ENCODE measurements around the gene BCL2L12. TPM values are rescaled to one million over a fixed set of nuclear protein-coding genes. Genes with fewer than 3 reads are reported as not detected.

Gene BCL2L12
- total RNA-seq, 6 donors from 2014 or later, result 4.2 to 21.3 (median 14.1) TPM

- peak overlapping the region; percentile 95 to 100 (median 100) for H3K27ac ChIP-seq
- peak overlapping the region; percentile 60 to 98 (median 82) for H3K4me3 ChIP-seq
- H3K27me3 ChIP-seq, result no peaks in the 10 kb centered on the region
- WGBS, 2 donors, result 3 to 7% methylated on average over 17 to 19 of the region's 19 CpGs
- H3K4me1 ChIP-seq, result peaks cover 49 to 83% (median 58%) of the 10 kb centered on the region in 4 donors
- H3K36me3 ChIP-seq, result peaks cover 0 to 21% (median 5%) of the 10 kb centered on the region in 4 donors
- ATAC-seq (ENCODE audit: low FRiP score in 2 of 2), result peak in 1 of 2 donors; percentile 16
- DNase-seq, result peak; percentile 90
- H3K9me3 ChIP-seq, result no peaks in the 10 kb centered on the region
- TF ChIP-seq EP300 (IDR thresholded peaks at IDR 0.05) (no peak), POLR2A (IDR thresholded peaks at IDR 0.05) (peak in 2 of 4 donors; percentile 17 to 49), CTCF (IDR thresholded peaks at IDR 0.05) (no peak), POLR2AphosphoS5 (IDR thresholded peaks at IDR 0.05) (peak in 1 of 2 donors; percentile 82)
Observed at GRCh38 chr19:49637821-49638738, 27.7 kb upstream of the BCL2L12 start.

- H3K4me3 ChIP-seq, result peak overlapping the region; percentile 60 to 98 (median 82)
- no peaks in the 10 kb centered on the region for H3K9me3 ChIP-seq
- H3K4me1 ChIP-seq, result peaks cover 50 to 84% (median 64%) of the 10 kb centered on the region in 4 donors
- WGBS, 2 donors, result 8% methylated on average over 11 to 12 of the region's 31 CpGs
- ATAC-seq (ENCODE audit: low FRiP score in 2 of 2), result no peak
- H3K27ac ChIP-seq, result peak overlapping the region; percentile 95 to 100 (median 100)
- H3K36me3 ChIP-seq, result peaks cover 0 to 21% (median 5%) of the 10 kb centered on the region in 4 donors
- TF ChIP-seq CTCF (IDR thresholded peaks at IDR 0.05), result no peak
- TF ChIP-seq POLR2A (IDR thresholded peaks at IDR 0.05), result peak in 1 of 4 donors; percentile 48
- no peak for TF ChIP-seq EP300 (IDR thresholded peaks at IDR 0.05)
- peak in 1 of 2 donors; percentile 63 for TF ChIP-seq POLR2AphosphoS5 (IDR thresholded peaks at IDR 0.05)
- DNase-seq, result no peak
- H3K27me3 ChIP-seq, result no peaks in the 10 kb centered on the region
Observed at GRCh38 chr19:49639401-49640112, 26.2 kb upstream of the BCL2L12 start.

- peaks cover 0 to 19% (median 3%) of the 10 kb centered on the region in 4 donors for H3K36me3 ChIP-seq
- H3K4me1 ChIP-seq, result peaks cover 47 to 84% (median 63%) of the 10 kb centered on the region in 4 donors
- WGBS, 2 donors, result 0 to 1% methylated on average over 29 to 50 of the region's 51 CpGs
- ATAC-seq (ENCODE audit: low FRiP score in 2 of 2) (peak; percentile 79 to 92), DNase-seq (peak; percentile 98 to 100)
- peak within 1 kb of the TSS; percentile 60 to 98 (median 82) for H3K4me3 ChIP-seq
- TF ChIP-seq CTCF (IDR thresholded peaks at IDR 0.05), result peak in 1 of 6 experiments; percentile 21
- peak; percentile 94 to 96 for TF ChIP-seq POLR2AphosphoS5 (IDR thresholded peaks at IDR 0.05)
- TF ChIP-seq EP300 (IDR thresholded peaks at IDR 0.05), result peak in 2 of 4 donors; percentile 80 to 94
- peak; percentile 66 to 97 (median 85) for TF ChIP-seq POLR2A (IDR thresholded peaks at IDR 0.05)
- peak within 1 kb of the TSS; percentile 95 to 100 (median 100) for H3K27ac ChIP-seq
- no peaks in the 10 kb centered on the region for H3K9me3 ChIP-seq
- H3K27me3 ChIP-seq, result no peaks in the 10 kb centered on the region
Observed at GRCh38 chr19:49640113-49640898, 25.4 kb upstream of the BCL2L12 start, which contains the start of gene RRAS. RRAS (minus strand) TSS chr19:49640143; CDS start chr19:49640098, 45 bp downstream.

All from upper lobe of left lung (tissue), 6 donors.